A673 (cell line): Measurements from ENCODE around the gene FHIT. TPM values are rescaled to one million over a fixed set of nuclear protein-coding genes. Genes with fewer than 3 reads are reported as not detected.
"Not testable (repeated sequence)": the region's sequence is repeated elsewhere in the genome, so short reads cannot be mapped to it uniquely, and the experiment has no call there.

Experiments used
- BruUV-seq: library from RNA; stranded (reverse); fragments of 400-500 nt; replicated peaks from 2 replicates; lab custom pipeline; 2021; lab: Mats Ljungman, UMichigan
- CTCF ChIA-PET: fragments of 300-600 bp; sonication (Branson Sonifier 250); formaldehyde crosslinking; loops from one replicate; lab custom pipeline; 2022; ENCODE audit warnings: antibody characterized with exemption; lab: Charles Lee
- POLR2A ChIA-PET: fragments of 300-600 bp; sonication (Branson Sonifier 250); formaldehyde crosslinking; loops from one replicate; lab custom pipeline; 2022; ENCODE audit warnings: antibody characterized with exemption; ENCODE audit not compliant: low non-redundant PET; lab: Charles Lee
- DNase-seq: peaks from one replicate; pipeline ENCODE4 v3.0.0-alpha.2; 2015; ENCODE audit warnings: low spot score
- H3K27ac ChIP-seq: fragments of 200-600 bp; sonication (generic); 2 replicates; pipeline ENCODE4 v1.5.1; 2016; ENCODE audit warnings: mixed run types, low read depth, mild to moderate bottlenecking, mixed read lengths, antibody characterized with exemption, low read length; ENCODE audit not compliant: poor library complexity, severe bottlenecking
- H3K27me3 ChIP-seq: fragments of 200-600 bp; sonication (generic); replicated peaks from 2 replicates; pipeline ENCODE4 v1.6.1; 2017; ENCODE audit warnings: mixed run types, low read depth, mild to moderate bottlenecking, mixed read lengths, antibody characterized with exemption, low read length; ENCODE audit not compliant: insufficient read depth, poor library complexity
- H3K36me3 ChIP-seq: fragments of 200-600 bp; sonication (generic); 2 replicates; pipeline ENCODE4 v1.6.1; 2016; ENCODE audit warnings: mixed run types, mild to moderate bottlenecking, mixed read lengths, antibody characterized with exemption, low read length; ENCODE audit not compliant: insufficient read depth, poor library complexity, severe bottlenecking
- H3K4me1 ChIP-seq: fragments of 200-600 bp; sonication (generic); 2 replicates; pipeline ENCODE4 v1.6.1; 2017; ENCODE audit warnings: mixed run types, mild to moderate bottlenecking, mixed read lengths, antibody characterized with exemption, low read length; ENCODE audit not compliant: insufficient read depth, poor library complexity, severe bottlenecking
- H3K4me3 ChIP-seq: fragments of 200-600 bp; sonication (generic); 2 replicates; pipeline ENCODE4 v1.5.1; 2016; ENCODE audit warnings: low read depth, mixed run types, mild to moderate bottlenecking, mixed read lengths, low read length; ENCODE audit not compliant: poor library complexity, severe bottlenecking
- H3K9me3 ChIP-seq: fragments of 200-600 bp; sonication (generic); 2 replicates; pipeline ENCODE4 v1.6.1; 2016; ENCODE audit warnings: mixed run types, low read depth, mild to moderate bottlenecking, mixed read lengths, antibody characterized with exemption, low read length; ENCODE audit not compliant: poor library complexity, severe bottlenecking
- CTCF ChIP-seq: fragments of 300-800, 200-600 bp; sonication (generic); conservative IDR thresholded peaks from 2 replicates; pipeline ENCODE4 v1.5.1; 2017; ENCODE audit warnings: low read depth, mild to moderate bottlenecking, antibody characterized with exemption, low read length, moderate library complexity, mixed read lengths
- EZH2 ChIP-seq: fragments of 200-600 bp; sonication (generic); IDR thresholded peaks from 2 replicates; pipeline ENCODE4 v1.6.1; 2017; ENCODE audit warnings: borderline replicate concordance, low read depth, mild to moderate bottlenecking, mixed read lengths, antibody characterized with exemption, low read length; ENCODE audit not compliant: poor library complexity, severe bottlenecking
- intact Hi-C: fragments of 100-400 bp; cut with micrococcal nuclease; formaldehyde crosslinking; loops from one replicate; pipeline ENCODE4 v1.10.0; 2022; ENCODE audit not compliant: unreplicated experiment
- total RNA-seq: library from RNA; stranded (reverse); gene quantifications from 2 replicates; pipeline ENCODE4 v1.2.3, GENCODE V29; 2021

Gene FHIT
- total RNA-seq, 1 experiment from 2014 or later: not detected

GRCh38 chr3:61222467-61222866 lies 28.8 kb downstream of the FHIT start:
- no TSS peak for BruUV-seq
- TF ChIP-seq EZH2: no peak
- TF ChIP-seq CTCF: no peak
- intact Hi-C loops: no loop called here
- Histone ChIP-seq H3K27me3 (no peaks in the 10 kb centered on the region), H3K27ac (no peak overlapping the region), H3K9me3 (no peaks in the 10 kb centered on the region), H3K4me1 (no peaks in the 10 kb centered on the region), H3K36me3 (no peaks in the 10 kb centered on the region), H3K4me3 (no peak overlapping the region)
- ChIA-PET POLR2A (no interaction called here), CTCF (no interaction called here)
- no peak for DNase-seq

- Histone ChIP-seq H3K4me1 (no peaks in the 10 kb centered on the region), H3K9me3 (no peaks in the 10 kb centered on the region), H3K27ac (no peak overlapping the region), H3K36me3 (no peaks in the 10 kb centered on the region), H3K4me3 (no peak overlapping the region), H3K27me3 (no peaks in the 10 kb centered on the region)
- intact Hi-C loops: no loop called here
- no peak for DNase-seq
- CTCF ChIA-PET: no interaction called here
- TF ChIP-seq EZH2 (no peak), CTCF (no peak)
- POLR2A ChIA-PET: no interaction called here
- no TSS peak for BruUV-seq
Observed at GRCh38 chr3:61221759-61222362, 29.4 kb downstream of the FHIT start.

GRCh38 chr3:61218504-61218903 lies 32.7 kb downstream of the FHIT start:
- no TSS peak for BruUV-seq
- no peaks in the 10 kb centered on the region for H3K36me3 ChIP-seq
- POLR2A ChIA-PET: no interaction called here

GRCh38 chr3:61216171-61216570 lies 35.1 kb downstream of the FHIT start:
- BruUV-seq, intact Hi-C loops, DNase-seq, POLR2A ChIA-PET, H3K27me3 ChIP-seq, H3K27ac ChIP-seq, H3K4me3 ChIP-seq, H3K4me1 ChIP-seq, CTCF ChIA-PET, H3K36me3 ChIP-seq, H3K9me3 ChIP-seq: not testable (repeated sequence)

More at GRCh38 chr3:61218504-61218903, 32.7 kb downstream of the FHIT start:
- intact Hi-C loops: no loop called here
- TF ChIP-seq CTCF: no peak
- TF ChIP-seq EZH2: no peak
- Histone ChIP-seq H3K4me1 (no peaks in the 10 kb centered on the region), H3K4me3 (no peak overlapping the region), H3K27ac (no peak overlapping the region), H3K9me3 (no peaks in the 10 kb centered on the region), H3K27me3 (no peaks in the 10 kb centered on the region)
- DNase-seq: no peak
- CTCF ChIA-PET: no interaction called here
